CD14-positive monocyte (primary cell): Measurements from ENCODE around the gene DDX5. TPM values are rescaled to one million over a fixed set of nuclear protein-coding genes. Genes with fewer than 3 reads are reported as not detected.

Source experiments
- DNase-seq, 3 donors: peaks; one replicate each; pipeline ENCODE4 v3.0.0-alpha.2; 2011 to 2022
- H2AFZ ChIP-seq: 2 replicates; pipeline ENCODE4 v1.6.0; 2012; ENCODE audit warnings: mild to moderate bottlenecking, low read depth, low read length, inconsistent platforms; ENCODE audit not compliant: insufficient read depth, poor library complexity, severe bottlenecking
- H3K27ac ChIP-seq, 2 donors: 1 replicate in 1 of 2; 2 replicates in 1 of 2; pipeline ENCODE4 v1.5.1; 2012 to 2013; ENCODE audit warnings: low read length in 2 of 2, control low read depth in 1 of 2, inconsistent platforms in 1 of 2, low read depth in 1 of 2, mild to moderate bottlenecking in 1 of 2
- H3K27me3 ChIP-seq, 2 donors: one replicate each; pipeline versions ENCODE4 v1.6.0 to v1.6.1; 2011 to 2013; ENCODE audit warnings: low read length in 2 of 2; ENCODE audit not compliant: control insufficient read depth in 2 of 2, insufficient read depth in 2 of 2
- H3K36me3 ChIP-seq, 2 donors: replicated peaks in 1 of 2; 1 replicate in 1 of 2; 2 replicates in 1 of 2; pipeline versions ENCODE4 v1.5.1 to v1.6.1; 2012 to 2013; ENCODE audit warnings: low read length in 2 of 2, control low read depth in 1 of 2, inconsistent platforms in 1 of 2, mild to moderate bottlenecking in 1 of 2; ENCODE audit not compliant: insufficient read depth in 2 of 2, control insufficient read depth in 1 of 2
- H3K4me1 ChIP-seq, 2 donors: 1 replicate in 1 of 2; 2 replicates in 1 of 2; pipeline versions ENCODE4 v1.5.1 to v1.6.1; 2012 to 2013; ENCODE audit warnings: low read length in 2 of 2, control low read depth in 1 of 2, inconsistent platforms in 1 of 2, mild to moderate bottlenecking in 1 of 2, moderate library complexity in 1 of 2; ENCODE audit not compliant: insufficient read depth in 2 of 2, control insufficient read depth in 1 of 2
- H3K4me2 ChIP-seq: replicated peaks from 2 replicates; pipeline ENCODE3; 2012; ENCODE audit warnings: low read length, moderate library complexity, mild to moderate bottlenecking; ENCODE audit not compliant: poor library complexity, severe bottlenecking; ENCODE audit errors: extremely low read depth
- H3K4me3 ChIP-seq, 3 experiments: fragments of 200-600 bp in 1 of 3; sonication (generic) in 1 of 3; replicated peaks in 1 of 3; 1 replicate in 2 of 3; 2 replicates in 1 of 3; pipeline ENCODE4 v1.5.1; 2011 to 2013; ENCODE audit warnings: low read length in 3 of 3, mild to moderate bottlenecking in 3 of 3, control low read depth in 2 of 3, low read depth in 2 of 3, inconsistent platforms in 1 of 3, moderate library complexity in 1 of 3
- H3K79me2 ChIP-seq: 2 replicates; pipeline ENCODE4 v1.6.0; 2012; ENCODE audit warnings: mild to moderate bottlenecking, control low read depth, inconsistent platforms, low read length, moderate library complexity; ENCODE audit not compliant: insufficient read depth
- H3K9ac ChIP-seq: 2 replicates; pipeline ENCODE4 v1.6.0; 2017; ENCODE audit warnings: low read length, mild to moderate bottlenecking; ENCODE audit not compliant: insufficient read depth, poor library complexity, severe bottlenecking
- H3K9me3 ChIP-seq, 2 donors: replicated peaks in 1 of 2; 1 replicate in 1 of 2; 2 replicates in 1 of 2; pipeline versions ENCODE4 v1.5.1 to v1.6.1; 2012 to 2013; ENCODE audit warnings: low read length in 2 of 2, control low read depth in 1 of 2; ENCODE audit not compliant: control insufficient read depth in 1 of 2, insufficient read depth in 1 of 2
- H4K20me1 ChIP-seq: 2 replicates; pipeline ENCODE4 v1.6.0; 2012; ENCODE audit warnings: mild to moderate bottlenecking, low read length, control low read depth, moderate library complexity; ENCODE audit not compliant: insufficient read depth
- H3K27ac Mint-ChIP-seq, 7 donors: one replicate each; pipeline ENCODE4 v1.8.0; 2020; ENCODE audit warnings: mild to moderate bottlenecking in 7 of 7, mixed read lengths in 7 of 7, moderate library complexity in 6 of 7, inconsistent platforms in 2 of 7
- H3K27me3 Mint-ChIP-seq, 3 donors: one replicate each; pipeline ENCODE4 v1.8.0; 2021 to 2022; ENCODE audit warnings: low read depth in 3 of 3, mild to moderate bottlenecking in 3 of 3, mixed read lengths in 3 of 3, moderate library complexity in 3 of 3, inconsistent platforms in 1 of 3
- H3K36me3 Mint-ChIP-seq, 2 donors: one replicate each; pipeline ENCODE4 v1.8.0; 2020; ENCODE audit warnings: mixed read lengths in 2 of 2, inconsistent platforms in 1 of 2, mild to moderate bottlenecking in 1 of 2
- H3K4me1 Mint-ChIP-seq: one replicate; pipeline ENCODE4 v1.8.0; 2020; ENCODE audit warnings: mild to moderate bottlenecking, mixed read lengths
- H3K4me3 Mint-ChIP-seq, 2 donors: one replicate each; pipeline ENCODE4 v1.8.0; 2020; ENCODE audit warnings: mild to moderate bottlenecking in 2 of 2, mixed read lengths in 2 of 2, moderate library complexity in 1 of 2
- H3K9me3 Mint-ChIP-seq, 7 donors: one replicate each; pipeline ENCODE4 v1.8.0; 2020 to 2022; ENCODE audit warnings: mixed read lengths in 7 of 7, mild to moderate bottlenecking in 6 of 7, moderate library complexity in 6 of 7, inconsistent platforms in 2 of 7
- CTCF ChIP-seq: fragments of 200-600 bp; IDR thresholded peaks from one replicate; pipeline ENCODE4 v1.8.0; 2022; ENCODE audit warnings: antibody characterized with exemption, mild to moderate bottlenecking
- WGBS: methylation state at CpG from one replicate; pipeline ENCODE4 v1.1.5; 2013; ENCODE audit warnings: missing lambda C conversion rate; ENCODE audit not compliant: insufficient coverage; 5-methylcytosine and 5-hydroxymethylcytosine counted together
- intact Hi-C, 2 donors: fragments of 100-400 bp; cut with micrococcal nuclease; formaldehyde crosslinking; loops; one replicate each; pipeline versions ENCODE4 v1.15.0 to v1.15.1; 2023
- polyA plus RNA-seq, 3 donors: library from polyadenylated mRNA; depleted of rRNA in 1 of 3; unstranded in 2 of 3; stranded (reverse) in 1 of 3; fragments of 300-500 nt in 2 of 3; fragments of >200 nt in 1 of 3; fragmentation: Illumina TruSeq in 2 of 3; gene quantifications; 1 replicate in 2 of 3; 2 replicates in 1 of 3; pipeline ENCODE4 v1.2.3, GENCODE V29; 2012 to 2021

The DDX5 gene
- polyA plus RNA-seq, 3 donors, result 642 to 2,061 (median 777) TPM

DNA sequence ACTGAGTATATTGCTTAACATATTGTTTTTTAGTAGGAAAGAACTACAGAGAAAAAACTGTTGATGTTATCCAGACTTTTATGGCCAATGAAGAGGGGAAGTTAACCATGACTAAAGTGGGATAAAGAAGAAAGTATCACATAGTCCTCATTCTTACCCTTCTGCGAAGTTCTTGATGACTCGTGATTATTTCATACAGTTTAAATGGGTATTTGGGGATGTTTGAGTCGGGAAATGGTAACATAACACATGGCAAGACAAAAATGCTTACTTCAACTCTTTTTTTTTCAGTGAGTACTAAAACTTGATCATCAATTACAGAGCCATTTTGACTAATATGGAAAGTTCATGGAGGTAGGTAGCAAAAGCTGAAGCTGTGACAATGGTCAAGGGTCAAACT, 14.1 kb downstream of the DDX5 start:
- Histone ChIP-seq H3K27ac (peak overlapping the region in 1 of 2 donors; percentile 9), H3K9ac (no peak overlapping the region), H3K4me2 (no peak overlapping the region), H3K4me1 (peaks cover 30 to 35% of the 10 kb centered on the region in 2 donors), H4K20me1 (no peaks in the 10 kb centered on the region), H3K27me3 (no peaks in the 10 kb centered on the region), H3K79me2 (peaks cover 64% of the 10 kb centered on the region), H2AFZ (no peak overlapping the region), H3K9me3 (no peaks in the 10 kb centered on the region), H3K36me3 (peaks cover 39 to 53% of the 10 kb centered on the region in 2 donors), H3K4me3 (no peak overlapping the region)
- intact Hi-C loops, result loop anchor here (2.0 to 10.0 kb wide), 2 partner anchors 71 to 187 kb away; no protein-coding TSS in a partner anchor
- Mint-ChIP-seq H3K36me3 (peaks cover 33 to 53% of the 10 kb centered on the region in 2 donors), H3K27me3 (peaks cover 0 to 2% (median 1%) of the 10 kb centered on the region in 3 donors), H3K9me3 (peaks cover 0 to 1% (median 0%) of the 10 kb centered on the region in 7 donors), H3K4me1 (peaks cover 35% of the 10 kb centered on the region), H3K4me3 (no peak overlapping the region), H3K27ac (peak overlapping the region in 1 of 7 donors; percentile 70)
- TF ChIP-seq CTCF, result no peak
- no CpG with 5 or more reads among the region's 3 CpGs for WGBS
- peak in 1 of 3 donors; percentile 29 for DNase-seq

DNA sequence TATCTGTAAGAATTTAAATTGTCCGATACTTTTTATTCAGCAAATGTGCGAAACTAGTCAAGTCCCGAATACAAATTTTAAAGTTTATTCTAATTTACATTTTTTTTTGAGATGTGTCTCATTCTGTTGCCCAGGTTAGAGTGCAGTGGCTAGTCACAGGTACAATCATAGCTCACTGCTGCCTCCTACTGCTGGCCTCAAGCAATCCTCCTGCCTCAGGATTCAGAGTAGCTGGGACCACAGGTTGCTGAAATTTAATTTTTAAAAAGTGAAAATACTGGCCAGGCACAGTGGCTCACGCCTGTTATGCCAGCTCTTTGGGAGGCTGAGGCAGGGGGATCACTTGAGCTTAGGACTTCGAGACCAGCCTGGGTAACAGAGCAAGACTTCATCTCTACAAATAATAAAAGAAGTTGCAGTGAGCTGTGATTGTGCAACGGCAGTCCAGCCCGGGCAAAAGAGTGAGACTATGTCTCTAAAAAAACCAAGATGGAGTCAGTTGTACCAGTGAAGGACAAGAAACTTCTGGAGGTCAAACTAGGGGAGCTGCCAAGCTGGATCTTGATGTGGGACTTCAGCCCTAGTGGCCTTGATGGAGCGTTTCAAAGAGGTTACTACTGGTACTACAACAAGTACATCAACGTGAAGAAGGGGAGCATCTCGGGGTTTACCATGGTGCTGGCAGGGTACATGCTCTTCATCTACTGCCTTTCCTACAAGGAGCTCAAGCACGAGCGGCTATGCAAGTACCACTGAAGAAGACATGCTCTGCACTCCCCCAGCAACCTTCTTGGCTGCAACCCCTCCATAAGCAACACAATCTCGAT, 14.8 kb downstream of the DDX5 start:
- Histone ChIP-seq H3K4me3 (no peak overlapping the region), H3K79me2 (peaks cover 58% of the 10 kb centered on the region), H3K4me2 (no peak overlapping the region), H2AFZ (peak overlapping the region; percentile 16), H3K9me3 (no peaks in the 10 kb centered on the region), H3K4me1 (peaks cover 29 to 31% of the 10 kb centered on the region in 2 donors), H3K27ac (peak overlapping the region in 1 of 2 donors; percentile 33), H3K27me3 (no peaks in the 10 kb centered on the region), H3K9ac (no peak overlapping the region), H3K36me3 (peaks cover 43 to 60% of the 10 kb centered on the region in 2 donors), H4K20me1 (no peaks in the 10 kb centered on the region)
- H3K27ac Mint-ChIP-seq, result peak overlapping the region in 6 of 7 donors; percentile 40 to 71 (median 70)
- WGBS, result 77% methylated on average over 7 of the region's 13 CpGs
- H3K9me3 Mint-ChIP-seq, result no peaks in the 10 kb centered on the region
- peaks cover 0 to 1% (median 0%) of the 10 kb centered on the region in 3 donors for H3K27me3 Mint-ChIP-seq
- intact Hi-C loops, result loop anchor here (2.0 to 10.0 kb wide), 2 partner anchors 70 to 186 kb away; no protein-coding TSS in a partner anchor
- DNase-seq, result peak in 2 of 3 donors; percentile 60 to 62
- H3K36me3 Mint-ChIP-seq, result peaks cover 36 to 60% of the 10 kb centered on the region in 2 donors
- TF ChIP-seq CTCF, result peak; percentile 91
- no peak overlapping the region for H3K4me3 Mint-ChIP-seq
- peaks cover 30% of the 10 kb centered on the region for H3K4me1 Mint-ChIP-seq
